Measurements from ENCODE around the gene MYEF2. TPM values are rescaled to one million over a fixed set of nuclear protein-coding genes. Genes with fewer than 3 reads are reported as not detected.
A peak's percentile ranks its signal among the peaks of the same experiment; 100 is the strongest.

The MYEF2 gene
- 1 to 10 TPM; 9.8 TPM for total RNA-seq
- polyA plus RNA-seq = 1.2 TPM

GRCh38 chr15:48177766-48178647 is at the start of gene MYEF2:
Gene MYEF2, minus strand, starts transcription at chr15:48178295. Its CDS starts 58 bp downstream, at chr15:48178237.
- H3K36me3 Mint-ChIP-seq = peaks cover 0 to 3% (median 0%) of the 10 kb centered on the region in 3 donors
- peak within 1 kb of the TSS; percentile 76 to 96 (median 92) for H3K27ac Mint-ChIP-seq
- peaks cover 17 to 37% (median 35%) of the 10 kb centered on the region in 3 donors for H3K4me1 Mint-ChIP-seq
- H3K9me3 Mint-ChIP-seq = peaks cover 0 to 4% (median 0%) of the 10 kb centered on the region in 5 donors
- peak within 1 kb of the TSS; percentile 83 to 93 (median 89) for H3K4me3 Mint-ChIP-seq
- peak; percentile 28 to 77 (median 48) for DNase-seq
- Histone ChIP-seq H3K27me3 (ENCODE audit: insufficient read depth, low read length, poor library complexity, severe bottlenecking) (no peaks in the 10 kb centered on the region), H3K36me3 (ENCODE audit: insufficient read depth, low read length) (no peaks in the 10 kb centered on the region), H3K4me1 (ENCODE audit: insufficient read depth, low read length) (peaks cover 7% of the 10 kb centered on the region), H3K9me3 (ENCODE audit: low read length) (no peaks in the 10 kb centered on the region), H3K4me3 (ENCODE audit: low read length) (peak within 1 kb of the TSS; percentile 56), H3K27ac (ENCODE audit: low read depth, low read length) (peak within 1 kb of the TSS; percentile 15)
- H3K27me3 Mint-ChIP-seq = peaks cover 3 to 28% of the 10 kb centered on the region in 2 donors
- POLR2A ChIA-PET = no interaction called here
- CTCF ChIA-PET = no interaction called here

GRCh38 chr15:48225771-48226170 is 47.7 kb upstream of the MYEF2 start:
- H3K9me3 Mint-ChIP-seq = peaks cover 0 to 2% (median 0%) of the 10 kb centered on the region in 5 donors
- ChIA-PET CTCF (no interaction called here), POLR2A (no interaction called here)
- H3K4me3 Mint-ChIP-seq = no peak overlapping the region
- Histone ChIP-seq H3K9me3 (ENCODE audit: low read length) (no peaks in the 10 kb centered on the region), H3K27ac (ENCODE audit: low read depth, low read length) (no peak overlapping the region), H3K4me3 (ENCODE audit: low read length) (no peak overlapping the region), H3K4me1 (ENCODE audit: insufficient read depth, low read length) (no peaks in the 10 kb centered on the region), H3K27me3 (ENCODE audit: insufficient read depth, low read length, poor library complexity, severe bottlenecking) (no peaks in the 10 kb centered on the region), H3K36me3 (ENCODE audit: insufficient read depth, low read length) (no peaks in the 10 kb centered on the region)
- no peaks in the 10 kb centered on the region for H3K36me3 Mint-ChIP-seq
- no peak for DNase-seq
- H3K4me1 Mint-ChIP-seq = no peaks in the 10 kb centered on the region
- H3K27ac Mint-ChIP-seq = no peak overlapping the region
- H3K27me3 Mint-ChIP-seq = peaks cover 0 to 6% of the 10 kb centered on the region in 2 donors

- no peak overlapping the region for H3K27ac ChIP-seq (ENCODE audit: low read depth, low read length)
- H3K9me3 ChIP-seq (ENCODE audit: low read length) = no peaks in the 10 kb centered on the region
- no peak overlapping the region for H3K4me3 ChIP-seq (ENCODE audit: low read length)
- H3K27me3 ChIP-seq (ENCODE audit: insufficient read depth, low read length, poor library complexity, severe bottlenecking) = no peaks in the 10 kb centered on the region
- H3K9me3 Mint-ChIP-seq = peaks cover 0 to 3% (median 0%) of the 10 kb centered on the region in 5 donors
- DNase-seq = no peak
- H3K36me3 Mint-ChIP-seq = no peaks in the 10 kb centered on the region
- H3K36me3 ChIP-seq (ENCODE audit: insufficient read depth, low read length) = no peaks in the 10 kb centered on the region
- H3K4me3 Mint-ChIP-seq = no peak overlapping the region
- no peak overlapping the region for H3K27ac Mint-ChIP-seq
- no peaks in the 10 kb centered on the region for H3K4me1 ChIP-seq (ENCODE audit: insufficient read depth, low read length)
- CTCF ChIA-PET = no interaction called here
- peaks cover 3 to 10% of the 10 kb centered on the region in 2 donors for H3K27me3 Mint-ChIP-seq
- POLR2A ChIA-PET = no interaction called here
- H3K4me1 Mint-ChIP-seq = no peaks in the 10 kb centered on the region
These were observed 44.5 kb upstream of the MYEF2 start for GRCh38 chr15:48222627-48223026.

- ChIA-PET POLR2A (no interaction called here), CTCF (no interaction called here)
- Histone ChIP-seq H3K4me1 (ENCODE audit: insufficient read depth, low read length) (no peaks in the 10 kb centered on the region), H3K9me3 (ENCODE audit: low read length) (no peaks in the 10 kb centered on the region), H3K27ac (ENCODE audit: low read depth, low read length) (no peak overlapping the region), H3K4me3 (ENCODE audit: low read length) (no peak overlapping the region), H3K27me3 (ENCODE audit: insufficient read depth, low read length, poor library complexity, severe bottlenecking) (no peaks in the 10 kb centered on the region), H3K36me3 (ENCODE audit: insufficient read depth, low read length) (no peaks in the 10 kb centered on the region)
- no peak for DNase-seq
- Mint-ChIP-seq H3K36me3 (no peaks in the 10 kb centered on the region), H3K4me3 (no peak overlapping the region), H3K27me3 (peaks cover 3 to 13% of the 10 kb centered on the region in 2 donors), H3K9me3 (peaks cover 0 to 3% (median 0%) of the 10 kb centered on the region in 5 donors), H3K4me1 (no peaks in the 10 kb centered on the region), H3K27ac (no peak overlapping the region)
These were observed 43.8 kb upstream of the MYEF2 start for GRCh38 chr15:48221885-48222284.

- Mint-ChIP-seq H3K27me3 (peaks cover 3 to 17% of the 10 kb centered on the region in 2 donors), H3K9me3 (peaks cover 0 to 3% (median 0%) of the 10 kb centered on the region in 5 donors), H3K27ac (no peak overlapping the region), H3K4me3 (no peak overlapping the region), H3K4me1 (no peaks in the 10 kb centered on the region), H3K36me3 (no peaks in the 10 kb centered on the region)
- ChIA-PET POLR2A (no interaction called here), CTCF (interaction anchor here (1.3 kb wide), 1 partner anchor 10 kb away, joined by 3 read pairs; no protein-coding TSS in a partner anchor)
- Histone ChIP-seq H3K27ac (ENCODE audit: low read depth, low read length) (no peak overlapping the region), H3K4me3 (ENCODE audit: low read length) (no peak overlapping the region), H3K27me3 (ENCODE audit: insufficient read depth, low read length, poor library complexity, severe bottlenecking) (no peaks in the 10 kb centered on the region), H3K36me3 (ENCODE audit: insufficient read depth, low read length) (no peaks in the 10 kb centered on the region), H3K9me3 (ENCODE audit: low read length) (no peaks in the 10 kb centered on the region), H3K4me1 (ENCODE audit: insufficient read depth, low read length) (no peaks in the 10 kb centered on the region)
- DNase-seq = no peak
These were observed 43.2 kb upstream of the MYEF2 start for GRCh38 chr15:48221261-48221660.

GRCh38 chr15:48205981-48206380 is 27.9 kb upstream of the MYEF2 start, which contains the start of gene SLC12A1:
Gene SLC12A1, plus strand, starts transcription at chr15:48206302. Its CDS starts 1,418 bp downstream, at chr15:48207720.
- Mint-ChIP-seq H3K27me3 (peaks cover 1 to 28% of the 10 kb centered on the region in 2 donors), H3K27ac (no peak within 1 kb of the TSS)
- POLR2A ChIA-PET = no interaction called here

GRCh38 chr15:48202068-48202467 is 24.0 kb upstream of the MYEF2 start:
- no peak overlapping the region for H3K4me3 Mint-ChIP-seq
- H3K9me3 Mint-ChIP-seq = peaks cover 0 to 2% (median 0%) of the 10 kb centered on the region in 5 donors
- ChIA-PET POLR2A (no interaction called here), CTCF (no interaction called here)
- peaks cover 3 to 30% of the 10 kb centered on the region in 2 donors for H3K27me3 Mint-ChIP-seq
- no peaks in the 10 kb centered on the region for H3K36me3 ChIP-seq (ENCODE audit: insufficient read depth, low read length)
- no peak overlapping the region for H3K4me3 ChIP-seq (ENCODE audit: low read length)
- H3K9me3 ChIP-seq (ENCODE audit: low read length) = no peaks in the 10 kb centered on the region
- no peak overlapping the region for H3K27ac Mint-ChIP-seq
- DNase-seq = no peak
- no peaks in the 10 kb centered on the region for H3K27me3 ChIP-seq (ENCODE audit: insufficient read depth, low read length, poor library complexity, severe bottlenecking)
- no peaks in the 10 kb centered on the region for H3K4me1 Mint-ChIP-seq
- no peaks in the 10 kb centered on the region for H3K36me3 Mint-ChIP-seq
- H3K4me1 ChIP-seq (ENCODE audit: insufficient read depth, low read length) = no peaks in the 10 kb centered on the region
- H3K27ac ChIP-seq (ENCODE audit: low read depth, low read length) = no peak overlapping the region

More at GRCh38 chr15:48205981-48206380, 27.9 kb upstream of the MYEF2 start, which contains the start of gene SLC12A1:
- Mint-ChIP-seq H3K9me3 (no peaks in the 10 kb centered on the region), H3K4me3 (no peak within 1 kb of the TSS), H3K36me3 (no peaks in the 10 kb centered on the region), H3K4me1 (no peaks in the 10 kb centered on the region)
- CTCF ChIA-PET = no interaction called here
- no peaks in the 10 kb centered on the region for H3K36me3 ChIP-seq (ENCODE audit: insufficient read depth, low read length)
- H3K9me3 ChIP-seq (ENCODE audit: low read length) = no peaks in the 10 kb centered on the region
- no peak within 1 kb of the TSS for H3K27ac ChIP-seq (ENCODE audit: low read depth, low read length)
- no peak for DNase-seq
- no peak within 1 kb of the TSS for H3K4me3 ChIP-seq (ENCODE audit: low read length)
- H3K4me1 ChIP-seq (ENCODE audit: insufficient read depth, low read length) = no peaks in the 10 kb centered on the region
- H3K27me3 ChIP-seq (ENCODE audit: insufficient read depth, low read length, poor library complexity, severe bottlenecking) = no peaks in the 10 kb centered on the region

- Histone ChIP-seq H3K27me3 (ENCODE audit: insufficient read depth, low read length, poor library complexity, severe bottlenecking) (no peaks in the 10 kb centered on the region), H3K27ac (ENCODE audit: low read depth, low read length) (no peak within 1 kb of the TSS), H3K36me3 (ENCODE audit: insufficient read depth, low read length) (no peaks in the 10 kb centered on the region), H3K4me1 (ENCODE audit: insufficient read depth, low read length) (no peaks in the 10 kb centered on the region), H3K9me3 (ENCODE audit: low read length) (no peaks in the 10 kb centered on the region), H3K4me3 (ENCODE audit: low read length) (no peak within 1 kb of the TSS)
- ChIA-PET POLR2A (no interaction called here), CTCF (no interaction called here)
- Mint-ChIP-seq H3K36me3 (no peaks in the 10 kb centered on the region), H3K4me1 (peaks cover 0 to 5% (median 0%) of the 10 kb centered on the region in 3 donors), H3K27ac (no peak within 1 kb of the TSS), H3K27me3 (peaks cover 2 to 27% of the 10 kb centered on the region in 2 donors), H3K9me3 (peaks cover 0 to 11% (median 2%) of the 10 kb centered on the region in 5 donors), H3K4me3 (peak within 1 kb of the TSS in 1 of 7 donors; percentile 28)
- no peak for DNase-seq
These were observed 13.6 kb upstream of the MYEF2 start, which contains the start of gene CTXN2 for GRCh38 chr15:48191574-48192225. Gene CTXN2, plus strand, starts transcription at chr15:48191665. Its CDS starts 9,636 bp downstream, at chr15:48201301.
